Activated CD8-positive, alpha-beta T cell treated with anti-CD3 and anti-CD28 coated beads for 36 hours (primary cell): ENCODE measurements around the gene PGPEP1. TPM values are rescaled to one million over a fixed set of nuclear protein-coding genes. Genes with fewer than 3 reads are reported as not detected.
"Not testable (repeated sequence)": the region's sequence is repeated elsewhere in the genome, so short reads cannot be mapped to it uniquely, and the experiment has no call there.

Experiments used
- ATAC-seq: fragments of 200-7000 bp; cut with Tn5 transposase; one replicate; pipeline ENCODE4 v1.10.0; 2021; ENCODE audit warnings: mild to moderate bottlenecking, moderate library complexity
- CTCF ChIA-PET: fragments of 350-600 bp; sonication (Branson Sonifier 250); formaldehyde crosslinking; loops from one replicate; lab custom pipeline; 2021; ENCODE audit warnings: antibody characterized with exemption; lab: Charles Lee
- POLR2A ChIA-PET: fragments of 350-600 bp; sonication (Branson Sonifier 250); formaldehyde crosslinking; loops from one replicate; lab custom pipeline; 2021; ENCODE audit warnings: antibody characterized with exemption; lab: Charles Lee
- DNase-seq: peaks from one replicate; pipeline ENCODE4 v3.0.0-alpha.2; 2020
- H3K27ac Mint-ChIP-seq: one replicate; pipeline ENCODE4 v1.8.0; 2021; ENCODE audit warnings: mild to moderate bottlenecking, mixed read lengths
- H3K27me3 Mint-ChIP-seq: one replicate; pipeline ENCODE4 v1.8.0; 2021; ENCODE audit warnings: mixed read lengths
- H3K36me3 Mint-ChIP-seq: one replicate; pipeline ENCODE4 v1.8.0; 2021; ENCODE audit warnings: low read depth, mixed read lengths
- H3K4me1 Mint-ChIP-seq: one replicate; pipeline ENCODE4 v1.8.0; 2021; ENCODE audit warnings: low read depth, mixed read lengths
- H3K4me3 Mint-ChIP-seq: one replicate; pipeline ENCODE4 v1.8.0; 2021; ENCODE audit warnings: mild to moderate bottlenecking, moderate library complexity, mixed read lengths
- H3K9me3 Mint-ChIP-seq: one replicate; pipeline ENCODE4 v1.8.0; 2021; ENCODE audit warnings: mixed read lengths
- CTCF ChIP-seq: fragments of 200-600 bp; IDR thresholded peaks from one replicate; pipeline ENCODE4 v1.8.0; 2022; ENCODE audit warnings: antibody characterized with exemption, mild to moderate bottlenecking
- intact Hi-C: fragments of 100-400 bp; cut with micrococcal nuclease; formaldehyde crosslinking; loops from one replicate; pipeline ENCODE4 v1.10.0; 2022
- total RNA-seq, 2 experiments: library from RNA; stranded (reverse); gene quantifications; one replicate each; pipeline ENCODE4 v1.2.3, GENCODE V29; 2021

PGPEP1 gene
- total RNA-seq, 2 experiments from 2014 or later: 21.7 to 23.9 TPM

- peaks cover 23% of the 10 kb centered on the region for H3K36me3 Mint-ChIP-seq
- H3K27me3 Mint-ChIP-seq: no peaks in the 10 kb centered on the region
- ChIA-PET CTCF (interaction anchor here (0.9 to 13.0 kb wide), 4 partner anchors 25 to 110 kb away, joined by 3 to 90 read pairs (median 4); partner anchors contain the start of gene GDF15), POLR2A (no interaction called here)
- intact Hi-C loops: no loop called here
- H3K27ac Mint-ChIP-seq: no peak overlapping the region
- DNase-seq (no peak), ATAC-seq (no peak)
- H3K4me1 Mint-ChIP-seq: no peaks in the 10 kb centered on the region
- H3K9me3 Mint-ChIP-seq: no peaks in the 10 kb centered on the region
- no peak for TF ChIP-seq CTCF
- H3K4me3 Mint-ChIP-seq: no peak overlapping the region
Observed at GRCh38 chr19:18362934-18363542, 22.6 kb downstream of the PGPEP1 start.

- H3K36me3 Mint-ChIP-seq: peaks cover 23% of the 10 kb centered on the region
- ATAC-seq (no peak), DNase-seq (no peak)
- CTCF ChIA-PET: interaction anchor here (1.0 to 13.0 kb wide), 3 partner anchors 24 to 41 kb away, joined by 3 to 90 read pairs (median 6); partner anchors contain the start of genes GDF15 and LSM4
- intact Hi-C loops: no loop called here
- H3K27ac Mint-ChIP-seq: no peak overlapping the region
- TF ChIP-seq CTCF: no peak
- no peaks in the 10 kb centered on the region for H3K27me3 Mint-ChIP-seq
- no peaks in the 10 kb centered on the region for H3K9me3 Mint-ChIP-seq
- H3K4me1 Mint-ChIP-seq: no peaks in the 10 kb centered on the region
- POLR2A ChIA-PET: no interaction called here
- no peak overlapping the region for H3K4me3 Mint-ChIP-seq
Observed at GRCh38 chr19:18363787-18364186, 23.4 kb downstream of the PGPEP1 start.

- DNase-seq, POLR2A ChIA-PET, H3K4me1 Mint-ChIP-seq, H3K9me3 Mint-ChIP-seq, H3K4me3 Mint-ChIP-seq, intact Hi-C loops, H3K27me3 Mint-ChIP-seq, ATAC-seq: not testable (repeated sequence)
- Mint-ChIP-seq H3K27ac (peak overlapping the region; percentile 10), H3K36me3 (peaks cover 19% of the 10 kb centered on the region)
- CTCF ChIA-PET: interaction anchor here (1.0 to 13.0 kb wide), 4 partner anchors 23 to 85 kb away, joined by 3 to 90 read pairs (median 6); partner anchors contain the start of genes GDF15 and LSM4
Observed at GRCh38 chr19:18364277-18364825, 24.0 kb downstream of the PGPEP1 start.

- H3K27me3 Mint-ChIP-seq: no peaks in the 10 kb centered on the region
- ChIA-PET POLR2A (no interaction called here), CTCF (interaction anchor here (1.0 to 13.0 kb wide), 5 partner anchors 23 to 113 kb away, joined by 3 to 90 read pairs (median 5); partner anchors contain the start of genes GDF15 and LSM4)
- TF ChIP-seq CTCF: no peak
- H3K4me1 Mint-ChIP-seq: no peaks in the 10 kb centered on the region
- H3K9me3 Mint-ChIP-seq: no peaks in the 10 kb centered on the region
- peaks cover 15% of the 10 kb centered on the region for H3K36me3 Mint-ChIP-seq
- no peak overlapping the region for H3K4me3 Mint-ChIP-seq
- ATAC-seq (no peak), DNase-seq (peak; percentile 15)
- intact Hi-C loops: no loop called here
- H3K27ac Mint-ChIP-seq: peak overlapping the region; percentile 10
Observed at GRCh38 chr19:18364826-18365528, 24.6 kb downstream of the PGPEP1 start.

GRCh38 chr19:18366021-18366435, 25.6 kb downstream of the PGPEP1 start:
- Mint-ChIP-seq H3K36me3 (peaks cover 15% of the 10 kb centered on the region), H3K9me3 (no peaks in the 10 kb centered on the region), H3K4me3 (no peak overlapping the region), H3K4me1 (no peaks in the 10 kb centered on the region), H3K27ac (peak overlapping the region; percentile 38), H3K27me3 (no peaks in the 10 kb centered on the region)
- DNase-seq: no peak
- POLR2A ChIA-PET: no interaction called here
- no peak for TF ChIP-seq CTCF
- no peak for ATAC-seq
- intact Hi-C loops: no loop called here
- CTCF ChIA-PET: interaction anchor here (1.1 to 13.0 kb wide), 4 partner anchors 16 to 114 kb away, joined by 3 to 90 read pairs (median 4); partner anchors contain the start of gene GDF15
